K562 (cell line): ENCODE measurements around the gene MYH3.

Experiments
- ARHGAP35 ChIP-seq: fragments of 450-650 bp; IDR thresholded peaks from 2 replicates; pipeline ENCODE4 v1.6.1; 2018; ENCODE audit not compliant: partially characterized antibody
- BRCA1 ChIP-seq, 2 experiments: fragments of 450-650 bp in 1 of 2; sonication (generic) in 1 of 2; formaldehyde crosslinking in 1 of 2; IDR thresholded peaks; 2 replicates each; pipeline versions ENCODE4 v1.5.0 to v1.6.1; 2017 to 2020; ENCODE audit warnings: mild to moderate bottlenecking in 1 of 2, missing genetic modification reagents in 1 of 2
- CBFB ChIP-seq: sonication (generic); formaldehyde crosslinking; IDR thresholded peaks from 2 replicates; pipeline ENCODE4 v1.4.0; 2020; ENCODE audit warnings: mild to moderate bottlenecking, missing genetic modification reagents
- E2F4 ChIP-seq: sonication (generic); formaldehyde crosslinking; IDR thresholded peaks from 2 replicates; pipeline ENCODE4 v1.8.0; 2022; ENCODE audit warnings: mild to moderate bottlenecking, low read depth, missing genetic modification reagents
- FOXM1 ChIP-seq, 2 experiments: fragments of 450-650 bp in 1 of 2; sonication (generic) in 1 of 2; formaldehyde crosslinking in 1 of 2; IDR thresholded peaks; 2 replicates each; pipeline versions ENCODE4 v1.6.1 to v1.9.0; 2017 to 2022; ENCODE audit warnings: low read depth in 2 of 2, mild to moderate bottlenecking in 2 of 2, missing genetic modification reagents in 1 of 2, moderate library complexity in 1 of 2
- JUND ChIP-seq, 2 experiments: IDR thresholded peaks; 2 replicates in 1 of 2; 3 replicates in 1 of 2; pipeline ENCODE4 v1.6.1; 2011; ENCODE audit warnings: borderline replicate concordance in 2 of 2, low read depth in 2 of 2, low read length in 2 of 2, improper control_type of control experiment in 1 of 2, missing biosample characterization in 1 of 2, missing genetic modification characterization in 1 of 2, missing genetic modification reagents in 1 of 2
- POLR2A ChIP-seq: fragments of 450-650 bp; conservative IDR thresholded peaks from 2 replicates; pipeline ENCODE4 v1.6.1; 2016
- PPARD ChIP-seq: fragments of 250-450 bp; sonication (Bioruptor Pico); IDR thresholded peaks from 2 replicates; pipeline ENCODE4 v1.8.0; 2022; ENCODE audit warnings: inconsistent platforms, mild to moderate bottlenecking, moderate library complexity
- PRDM10 ChIP-seq: fragments of 450-650 bp; IDR thresholded peaks from 2 replicates; pipeline ENCODE4 v1.6.1; 2018; ENCODE audit not compliant: partially characterized antibody
- RB1 ChIP-seq: fragments of 450-650 bp; IDR thresholded peaks from 2 replicates; pipeline ENCODE4 v1.6.1; 2017; ENCODE audit warnings: low read depth, mild to moderate bottlenecking
- TRIM24 ChIP-seq, 2 experiments: fragments of 450-650 bp; IDR thresholded peaks; 2 replicates each; pipeline ENCODE4 v1.6.1; 2016
- U2AF2 ChIP-seq: fragments of 200-400 bp; formaldehyde crosslinking; optimal IDR thresholded peaks from 2 replicates; pipeline ENCODE3; 2017; ENCODE audit warnings: low read depth, mild to moderate bottlenecking, low read length
- ZNF143 ChIP-seq: sonication (generic); formaldehyde crosslinking; IDR thresholded peaks from 2 replicates; pipeline ENCODE4 v1.9.0; 2022; ENCODE audit warnings: mild to moderate bottlenecking, missing genetic modification reagents

- no peak for TF ChIP-seq BRCA1 (IDR thresholded peaks at IDR 0.05)
- TF ChIP-seq BRCA1 (CRISPR knock-in tag; IDR thresholded peaks at IDR 0.05): no peak
- TF ChIP-seq E2F4 (CRISPR knock-in tag): no peak
- TF ChIP-seq CBFB (CRISPR knock-in tag): no peak
- TF ChIP-seq ARHGAP35: no peak
- TF ChIP-seq TRIM24 (IDR thresholded peaks at IDR 0.05): no peak
- no peak for TF ChIP-seq ZNF143 (CRISPR knock-in tag)
- no peak for TF ChIP-seq RB1
- TF ChIP-seq JUND (IDR thresholded peaks at IDR 0.05; ENCODE audit: borderline replicate concordance, low read depth, low read length): no peak
- no peak for TF ChIP-seq JUND (tag; IDR thresholded peaks at IDR 0.05; ENCODE audit: borderline replicate concordance, low read depth, low read length)
- no peak for TF ChIP-seq FOXM1 (IDR thresholded peaks at IDR 0.05; ENCODE audit: low read depth)
- no peak for TF ChIP-seq FOXM1 (CRISPR knock-in tag; IDR thresholded peaks at IDR 0.05; ENCODE audit: low read depth)
- no peak for TF ChIP-seq POLR2A
- TF ChIP-seq PPARD (CRISPR knock-in tag): no peak
- no peak for TF ChIP-seq U2AF2
- no peak for TF ChIP-seq PRDM10
Observed at GRCh38 chr17:10579270-10579669, 77.8 kb downstream of the MYH3 start.
